Body of pancreas (tissue), 4 donors: ENCODE results near the gene SELENOO.

ENCODE experiments used
- POLR2A ChIP-seq, 3 donors: fragments of 450-650 bp; IDR thresholded peaks; one replicate each; pipeline ENCODE4 v1.6.1; 2016; ENCODE audit warnings: antibody characterized with exemption in 3 of 3, mild to moderate bottlenecking in 2 of 3
- TF ChIP-seq, protein P1 (sequence below), 7 experiments: fragments of 450-650 bp in 4 of 7; fragments of 200-600 bp in 3 of 7; sonication (generic) in 3 of 7; IDR thresholded peaks; one replicate each; pipeline ENCODE4 v1.5.1; 2016 to 2019; ENCODE audit warnings: antibody characterized with exemption in 7 of 7

DNA sequence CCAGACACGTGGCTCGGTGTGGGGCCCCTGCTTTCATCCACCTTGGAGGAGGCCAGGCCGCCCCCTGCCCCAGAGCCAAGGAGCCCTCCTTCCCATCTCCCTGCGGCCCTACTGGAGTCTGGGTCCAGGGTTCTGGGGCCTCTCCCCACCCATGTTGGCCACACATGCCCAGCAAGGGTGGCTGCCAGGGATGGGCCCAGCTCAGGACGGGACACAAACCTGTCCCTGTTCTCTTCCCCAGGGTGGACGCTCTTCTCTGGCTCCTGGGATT, 25.7 kb upstream of the SELENOO start:
- TF ChIP-seq, protein P1, sequence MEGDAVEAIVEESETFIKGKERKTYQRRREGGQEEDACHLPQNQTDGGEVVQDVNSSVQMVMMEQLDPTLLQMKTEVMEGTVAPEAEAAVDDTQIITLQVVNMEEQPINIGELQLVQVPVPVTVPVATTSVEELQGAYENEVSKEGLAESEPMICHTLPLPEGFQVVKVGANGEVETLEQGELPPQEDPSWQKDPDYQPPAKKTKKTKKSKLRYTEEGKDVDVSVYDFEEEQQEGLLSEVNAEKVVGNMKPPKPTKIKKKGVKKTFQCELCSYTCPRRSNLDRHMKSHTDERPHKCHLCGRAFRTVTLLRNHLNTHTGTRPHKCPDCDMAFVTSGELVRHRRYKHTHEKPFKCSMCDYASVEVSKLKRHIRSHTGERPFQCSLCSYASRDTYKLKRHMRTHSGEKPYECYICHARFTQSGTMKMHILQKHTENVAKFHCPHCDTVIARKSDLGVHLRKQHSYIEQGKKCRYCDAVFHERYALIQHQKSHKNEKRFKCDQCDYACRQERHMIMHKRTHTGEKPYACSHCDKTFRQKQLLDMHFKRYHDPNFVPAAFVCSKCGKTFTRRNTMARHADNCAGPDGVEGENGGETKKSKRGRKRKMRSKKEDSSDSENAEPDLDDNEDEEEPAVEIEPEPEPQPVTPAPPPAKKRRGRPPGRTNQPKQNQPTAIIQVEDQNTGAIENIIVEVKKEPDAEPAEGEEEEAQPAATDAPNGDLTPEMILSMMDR (IDR thresholded peaks at IDR 0.05): no peak
- TF ChIP-seq POLR2A (IDR thresholded peaks at IDR 0.05): no peak
